GM18498 (cell line): ENCODE measurements around the gene GIGYF2.
"Not testable (repeated sequence)": the region's sequence is repeated elsewhere in the genome, so short reads cannot be mapped to it uniquely, and the experiment has no call there.

Experiments used
- ATAC-seq: cut with Tn5 transposase; IDR thresholded peaks from one replicate; pipeline ENCODE4 v1.9.1; 2021; ENCODE audit warnings: mild to moderate bottlenecking, moderate library complexity; ENCODE audit not compliant: unreplicated experiment

Gene GIGYF2

GRCh38 chr2:232800166-232800565 is 103.0 kb downstream of the GIGYF2 start:
- ATAC-seq, result no peak

- no peak for ATAC-seq
Observed at GRCh38 chr2:232802091-232802490, 105.0 kb downstream of the GIGYF2 start.

- ATAC-seq, result no peak
Observed at GRCh38 chr2:232809349-232810124, 112.4 kb downstream of the GIGYF2 start.

GRCh38 chr2:232810444-232810843 is 113.3 kb downstream of the GIGYF2 start:
- no peak for ATAC-seq

GRCh38 chr2:232815569-232815968 is 118.4 kb downstream of the GIGYF2 start:
- ATAC-seq, result no peak

- ATAC-seq, result no peak
Observed at GRCh38 chr2:232816657-232817056, 119.5 kb downstream of the GIGYF2 start.

- no peak for ATAC-seq
Observed at GRCh38 chr2:232817756-232818155, 120.6 kb downstream of the GIGYF2 start.

GRCh38 chr2:232829988-232830387 is 132.9 kb downstream of the GIGYF2 start:
- no peak for ATAC-seq

GRCh38 chr2:232831496-232831895 is 134.4 kb downstream of the GIGYF2 start:
- no peak for ATAC-seq

- ATAC-seq, result no peak
Observed at GRCh38 chr2:232833830-232834229, 136.7 kb downstream of the GIGYF2 start.

- ATAC-seq, result no peak
Observed at GRCh38 chr2:232835687-232836208, 138.6 kb downstream of the GIGYF2 start.

- ATAC-seq, result no peak
Observed at GRCh38 chr2:232836934-232837333, 139.8 kb downstream of the GIGYF2 start.

GRCh38 chr2:232838406-232838874 is 141.3 kb downstream of the GIGYF2 start:
- peak; percentile 76 for ATAC-seq

- ATAC-seq, result no peak
Observed at GRCh38 chr2:232839411-232840079, 142.4 kb downstream of the GIGYF2 start.

- no peak for ATAC-seq
Observed at GRCh38 chr2:232842689-232843088, 145.6 kb downstream of the GIGYF2 start.

GRCh38 chr2:232843834-232844233 is 146.7 kb downstream of the GIGYF2 start:
- no peak for ATAC-seq

- ATAC-seq, result no peak
Observed at GRCh38 chr2:232846055-232846454, 148.9 kb downstream of the GIGYF2 start.

GRCh38 chr2:232850039-232850438 is 152.9 kb downstream of the GIGYF2 start:
- ATAC-seq, result no peak

- not testable (repeated sequence) for ATAC-seq
Observed at GRCh38 chr2:232852081-232852480, 154.9 kb downstream of the GIGYF2 start.

- ATAC-seq, result no peak
Observed at GRCh38 chr2:232852676-232853075, 155.5 kb downstream of the GIGYF2 start.

- no peak for ATAC-seq
Observed at GRCh38 chr2:232854082-232854481, 157.0 kb downstream of the GIGYF2 start.

- ATAC-seq, result no peak
Observed at GRCh38 chr2:232857158-232857563, 160.0 kb downstream of the GIGYF2 start.
